Uterus (tissue), 4 donors: ENCODE results near the gene SYF2. TPM values are rescaled to one million over a fixed set of nuclear protein-coding genes. Genes with fewer than 3 reads are reported as not detected.

ENCODE experiments used
- DNase-seq, 2 donors: peaks; one replicate each; pipeline ENCODE4 v3.0.0-alpha.2; 2019 to 2020
- H3K27ac ChIP-seq, 2 donors: fragments of 200-600 bp; sonication (generic); 1 replicate in 1 of 2; 2 replicates in 1 of 2; pipeline ENCODE4 v1.5.1; 2016 to 2018
- H3K27me3 ChIP-seq, 2 donors: fragments of 200-600 bp; sonication (generic); one replicate each; pipeline ENCODE4 v1.5.1; 2018 to 2019; ENCODE audit warnings: control low read depth in 1 of 2
- H3K36me3 ChIP-seq, 2 donors: fragments of 200-600 bp; sonication (generic); one replicate each; pipeline ENCODE4 v1.5.1; 2019; ENCODE audit warnings: control low read depth in 1 of 2
- H3K4me1 ChIP-seq, 2 donors: fragments of 200-600 bp; sonication (generic); one replicate each; pipeline ENCODE4 v1.5.1; 2018 to 2019; ENCODE audit warnings: control low read depth in 1 of 2
- H3K4me3 ChIP-seq, 2 donors: fragments of 200-600 bp; sonication (generic); 1 replicate in 1 of 2; 2 replicates in 1 of 2; pipeline ENCODE4 v1.5.1; 2018 to 2019; ENCODE audit warnings: mild to moderate bottlenecking in 1 of 2
- H3K9me3 ChIP-seq, 2 donors: fragments of 200-600 bp; sonication (generic); one replicate each; pipeline ENCODE4 v1.5.1; 2019; ENCODE audit warnings: control low read depth in 1 of 2
- CTCF ChIP-seq, 4 experiments: fragments of 200-600 bp in 2 of 4; fragments of 450-650 bp in 2 of 4; sonication (generic) in 2 of 4; IDR thresholded peaks; one replicate each; pipeline ENCODE4 v1.5.1; 2016 to 2019; ENCODE audit warnings: antibody characterized with exemption in 4 of 4, mild to moderate bottlenecking in 2 of 4, moderate library complexity in 1 of 4
- POLR2A ChIP-seq, 2 donors: fragments of 450-650 bp; IDR thresholded peaks; one replicate each; pipeline ENCODE4 v1.6.1; 2016; ENCODE audit warnings: antibody characterized with exemption in 2 of 2, mild to moderate bottlenecking in 1 of 2, moderate library complexity in 1 of 2
- intact Hi-C: fragments of 100-400 bp; cut with DNase I; formaldehyde crosslinking; loops from one replicate; pipeline ENCODE4 v1.15.1; 2023; ENCODE audit warnings: low total_unique reads
- total RNA-seq, 4 donors: library from RNA; depleted of rRNA in 3 of 4; stranded (reverse); fragments of >200 nt in 3 of 4; gene quantifications; one replicate each; pipeline versions ENCODE4 v1.1.0 to v1.2.4, GENCODE V29; 2014 to 2023
- donor health status: DM: yes; HTN: yes; CAD: no.

SYF2 gene
- total RNA-seq, 4 donors from 2014 or later: 45.3 to 52.1 (median 47.9) TPM

DNA sequence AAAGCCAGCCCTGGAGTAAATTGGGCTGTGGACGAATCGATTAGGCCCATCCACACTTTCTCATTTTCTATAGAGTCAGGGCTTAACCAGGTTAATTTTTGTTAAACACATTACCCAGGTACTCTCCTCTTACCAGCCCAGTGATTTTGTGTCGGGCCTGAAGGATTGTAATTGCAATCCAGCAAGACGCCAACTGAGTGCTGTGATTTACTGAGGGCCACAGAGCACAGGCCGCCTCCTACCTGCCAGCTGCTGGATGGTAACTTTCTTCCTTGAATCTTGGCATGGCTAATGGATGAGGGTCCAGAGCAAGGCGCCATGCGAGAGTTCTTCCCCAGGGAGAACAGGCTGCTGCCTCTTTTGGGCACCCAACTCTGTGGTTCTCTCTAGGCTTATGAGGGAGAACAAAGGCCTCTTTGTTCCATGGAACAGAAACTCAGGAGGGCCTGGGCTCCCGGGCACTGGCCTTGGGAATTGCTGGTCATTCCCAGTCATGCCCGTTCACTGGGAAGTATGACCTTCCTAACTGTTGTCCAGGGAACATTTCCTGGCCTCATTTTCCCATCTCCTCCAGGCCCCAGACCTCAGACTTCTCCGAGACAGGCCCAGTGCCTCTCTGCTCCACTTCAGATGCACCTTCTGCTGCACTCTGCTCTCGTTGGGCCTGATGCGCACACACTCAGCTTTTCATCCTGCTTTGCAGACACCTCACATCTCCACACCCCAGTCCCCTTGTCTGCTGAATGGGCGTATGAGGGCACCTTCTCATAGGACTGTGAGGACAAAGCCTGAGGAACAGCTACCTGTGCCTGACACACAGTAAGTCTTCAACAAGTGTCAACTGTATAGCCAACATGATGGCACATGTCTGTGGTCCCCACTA lies 57.3 kb downstream of the SYF2 start:
- Histone ChIP-seq H3K36me3 (no peaks in the 10 kb centered on the region), H3K27ac (no peak overlapping the region), H3K4me1 (no peaks in the 10 kb centered on the region), H3K27me3 (no peaks in the 10 kb centered on the region), H3K9me3 (no peaks in the 10 kb centered on the region), H3K4me3 (no peak overlapping the region)
- TF ChIP-seq POLR2A (IDR thresholded peaks at IDR 0.05) (no peak), CTCF (IDR thresholded peaks at IDR 0.05) (no peak)
- DNase-seq: no peak
- intact Hi-C loops: no loop called here

DNA sequence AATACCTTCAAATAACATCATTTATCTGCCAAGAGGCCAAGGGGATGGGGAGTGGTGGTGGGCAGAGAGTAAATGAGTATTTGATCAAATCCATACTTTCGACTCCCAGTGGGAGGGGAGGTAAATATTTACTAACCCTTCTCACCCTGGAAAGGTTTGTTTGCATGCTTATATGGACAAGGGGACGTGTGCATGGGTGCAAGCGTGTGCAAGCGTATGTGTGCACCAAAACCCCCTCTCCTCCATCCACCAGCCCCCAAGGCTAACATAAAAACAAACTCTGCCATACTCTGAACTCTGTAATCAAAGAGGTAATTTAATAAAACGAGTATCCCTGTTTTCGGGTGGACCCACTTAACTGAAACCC lies 58.0 kb downstream of the SYF2 start:
- Histone ChIP-seq H3K9me3 (no peaks in the 10 kb centered on the region), H3K36me3 (no peaks in the 10 kb centered on the region), H3K4me1 (no peaks in the 10 kb centered on the region), H3K27ac (no peak overlapping the region), H3K27me3 (no peaks in the 10 kb centered on the region), H3K4me3 (no peak overlapping the region)
- intact Hi-C loops: no loop called here
- TF ChIP-seq CTCF (IDR thresholded peaks at IDR 0.05) (no peak), POLR2A (IDR thresholded peaks at IDR 0.05) (no peak)
- no peak for DNase-seq

DNA sequence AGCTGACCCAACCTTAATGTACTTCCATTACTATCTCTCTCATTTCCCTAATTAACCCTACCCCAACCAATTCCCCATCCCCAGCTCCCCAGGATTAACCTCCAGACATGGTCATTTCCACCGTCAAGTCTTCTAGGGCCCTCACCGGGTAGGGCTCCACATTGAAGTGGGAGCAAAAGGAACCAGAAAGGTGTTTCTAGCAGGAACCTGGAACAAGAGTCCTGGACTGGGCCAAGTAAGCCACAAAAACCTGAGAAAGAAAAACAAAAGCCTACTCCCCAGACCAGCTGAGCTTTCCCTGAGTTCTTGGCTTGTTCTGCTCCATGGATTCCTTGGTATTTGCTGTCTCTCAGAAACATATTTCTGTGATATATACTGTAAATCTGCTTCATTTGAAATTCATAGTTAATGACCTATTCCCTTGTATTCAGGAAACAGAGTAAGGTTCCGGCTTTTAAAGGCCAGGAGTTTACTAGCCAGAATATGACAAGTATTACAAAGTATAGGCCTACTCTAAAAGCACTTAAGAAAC lies 58.4 kb downstream of the SYF2 start:
- no peaks in the 10 kb centered on the region for H3K4me1 ChIP-seq
- H3K27ac ChIP-seq: no peak overlapping the region

More for the DNA sequence above, 58.4 kb downstream of the SYF2 start:
- TF ChIP-seq POLR2A (IDR thresholded peaks at IDR 0.05) (no peak), CTCF (IDR thresholded peaks at IDR 0.05) (no peak)
- no peaks in the 10 kb centered on the region for H3K9me3 ChIP-seq
- H3K36me3 ChIP-seq: no peaks in the 10 kb centered on the region
- DNase-seq: no peak
- intact Hi-C loops: no loop called here
- H3K4me3 ChIP-seq: no peak overlapping the region
- H3K27me3 ChIP-seq: no peaks in the 10 kb centered on the region

Other genes starting within 250 kb of the SYF2 start
- gene RSRP1, start 15.0 kb upstream of the SYF2 start, total RNA-seq: 100 to 1,000 TPM; 103 to 232 (median 141) TPM
- gene RHD, start 40.0 kb upstream of the SYF2 start, total RNA-seq: 1 to 10 TPM in 1 of 4 donors, not detected in 3; 1.5 TPM
- 10 to 100 TPM; 15.6 to 92.4 (median 66.7) TPM for gene TMEM50A, start 105.8 kb upstream of the SYF2 start, total RNA-seq
- gene RHCE, start 188.3 kb upstream of the SYF2 start, total RNA-seq: under 1 TPM in 1 of 4 donors, not detected in 3; 0.41 TPM
- 10 to 100 TPM; 15.4 to 26.8 (median 20.2) TPM for gene MACO1, start 198.4 kb upstream of the SYF2 start, total RNA-seq